ENCODE measurements around the gene KRT6C. TPM values are rescaled to one million over a fixed set of nuclear protein-coding genes. Genes with fewer than 3 reads are reported as not detected.
A peak's percentile ranks its signal among the peaks of the same experiment; 100 is the strongest.
"Not testable (repeated sequence)": the region's sequence is repeated elsewhere in the genome, so short reads cannot be mapped to it uniquely, and the experiment has no call there.

KRT6C gene
- polyA plus RNA-seq, 1 donor, result not detected

DNA sequence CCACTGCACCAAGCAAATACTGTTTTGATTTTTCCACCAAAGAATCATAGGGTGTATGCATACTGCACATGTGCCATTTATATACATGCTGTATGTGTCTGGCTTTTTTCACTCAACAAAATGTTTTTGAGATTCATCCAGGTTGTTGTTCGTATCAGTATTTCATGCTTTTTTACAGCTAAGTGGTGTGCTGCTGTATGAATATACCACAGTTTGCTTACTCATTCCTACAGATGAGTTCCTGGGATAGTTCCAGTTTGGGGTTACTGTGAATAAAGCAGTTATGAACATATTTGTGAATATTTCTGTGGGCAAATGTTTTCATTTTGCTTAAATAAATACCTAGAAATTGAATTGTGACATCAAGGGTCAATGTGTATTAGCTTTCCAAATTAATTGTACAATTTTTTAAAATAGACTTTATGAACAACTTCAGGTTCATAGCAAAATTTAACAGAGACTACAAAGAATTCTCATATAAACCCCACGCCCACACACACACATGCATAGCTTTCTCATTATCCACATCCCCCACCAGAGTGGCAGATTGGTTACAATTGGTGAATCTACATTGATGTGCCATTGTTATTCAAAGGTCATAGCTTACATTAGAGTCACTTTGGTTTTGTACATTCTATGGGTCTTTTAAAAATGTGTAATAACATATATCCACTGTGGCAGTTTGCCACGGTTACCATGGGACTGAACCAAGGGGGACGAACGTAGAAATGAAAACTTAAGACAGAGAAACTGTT, 26.4 kb upstream of the KRT6C start:
- no peak for DNase-seq

DNA sequence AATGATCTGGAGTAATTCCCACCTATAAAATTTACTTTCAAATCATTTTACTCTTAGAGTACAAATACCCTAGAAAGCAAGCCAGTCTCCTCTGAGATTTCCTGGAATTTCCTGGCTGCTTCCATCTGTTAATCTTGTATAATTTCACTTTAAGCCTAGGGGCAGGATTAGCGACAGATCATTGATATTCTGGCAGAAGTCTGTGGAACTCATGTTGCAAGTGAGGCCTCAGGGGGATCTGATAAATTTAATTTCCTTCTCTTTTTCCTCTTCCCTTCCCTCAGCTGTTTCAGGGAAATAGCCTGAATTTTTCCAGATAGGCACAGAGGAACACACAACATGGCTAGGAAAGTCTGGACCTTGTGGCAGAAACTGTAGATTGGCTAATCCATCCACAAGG, 25.3 kb upstream of the KRT6C start:
- no peak for DNase-seq

DNA sequence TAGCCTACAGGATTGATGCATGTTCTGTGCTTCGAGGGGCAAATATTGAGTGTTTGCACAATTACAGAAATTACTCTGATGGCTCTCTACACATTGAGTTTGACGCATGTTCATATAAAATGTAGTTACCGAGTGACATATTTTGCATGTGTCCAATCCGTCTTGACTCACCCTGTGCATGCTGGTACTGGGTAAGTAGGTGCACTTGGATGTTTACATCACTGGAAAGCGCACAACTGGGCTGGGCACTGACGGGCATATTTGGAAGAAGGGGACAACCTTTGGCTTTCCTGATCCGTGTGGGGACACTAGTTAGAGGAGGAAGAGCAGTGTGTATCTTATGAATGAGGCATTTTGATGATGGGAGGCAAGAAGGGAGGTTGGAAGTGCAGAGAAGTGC, 24.4 kb upstream of the KRT6C start:
- no peak for DNase-seq

DNA sequence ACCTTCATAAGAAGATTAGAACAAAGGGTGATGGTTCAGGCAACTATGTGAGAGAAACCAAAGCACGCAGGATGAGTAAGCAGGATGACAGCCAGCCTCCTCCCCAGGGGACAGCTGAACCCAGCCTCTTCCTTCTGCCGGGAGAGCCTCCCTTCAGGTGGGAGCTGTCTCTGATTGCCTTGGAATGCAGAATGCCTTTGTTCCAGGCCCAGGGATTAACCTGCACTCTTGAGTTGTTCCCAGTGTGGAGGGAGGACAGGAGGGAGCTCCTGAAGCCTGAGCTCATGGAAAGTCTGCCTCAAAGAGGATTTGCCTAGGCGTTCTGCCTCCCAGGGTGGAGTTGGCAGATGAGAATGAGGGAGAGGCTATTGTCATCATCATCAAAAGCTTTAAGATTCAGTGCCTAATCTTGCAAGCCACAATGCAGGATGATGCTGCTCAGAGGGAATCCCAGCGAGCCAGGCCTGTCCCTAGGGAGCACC, 23.0 kb upstream of the KRT6C start:
- DNase-seq, result no peak

DNA sequence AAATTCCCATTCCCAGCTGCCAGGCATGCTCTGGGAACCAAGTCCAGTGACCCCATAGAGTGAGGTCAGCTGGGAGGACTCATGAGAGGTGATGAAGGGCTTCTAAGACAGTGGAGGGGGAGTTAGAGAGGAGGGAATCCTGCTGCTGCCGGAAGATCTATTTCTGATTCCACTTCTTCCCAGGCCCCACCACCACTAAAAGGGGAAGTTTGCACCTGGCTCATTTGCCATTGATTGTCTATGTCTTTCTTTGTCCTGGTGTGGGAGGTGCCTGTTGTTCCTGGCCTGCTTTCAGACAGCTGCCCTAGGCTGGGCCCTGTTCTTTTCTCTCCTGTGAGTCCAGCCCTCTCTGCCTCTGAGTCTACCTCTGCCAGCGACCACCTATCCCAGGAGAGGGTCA, 22.4 kb upstream of the KRT6C start:
- DNase-seq, result no peak

DNA sequence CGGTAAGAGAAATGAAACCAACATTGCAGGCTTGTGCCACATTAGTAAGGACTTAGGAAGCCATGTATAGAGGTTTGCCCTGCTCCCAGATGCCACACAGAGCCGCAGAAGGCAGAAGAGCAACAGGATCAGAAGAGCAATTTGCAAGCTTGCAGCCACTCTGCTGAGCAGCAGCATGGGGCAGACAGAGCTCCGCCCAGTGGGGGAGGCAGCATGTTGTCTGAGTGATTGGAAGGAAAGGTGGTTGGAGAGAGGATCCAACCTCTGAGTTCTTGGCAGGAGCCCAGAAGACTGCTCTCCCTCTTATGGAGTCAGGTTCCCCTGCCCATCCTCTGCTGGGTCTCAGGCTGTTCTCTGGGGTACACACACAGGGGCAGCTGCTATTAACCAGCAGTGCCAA, 21.8 kb upstream of the KRT6C start:
- peak; percentile 29 for DNase-seq

DNA sequence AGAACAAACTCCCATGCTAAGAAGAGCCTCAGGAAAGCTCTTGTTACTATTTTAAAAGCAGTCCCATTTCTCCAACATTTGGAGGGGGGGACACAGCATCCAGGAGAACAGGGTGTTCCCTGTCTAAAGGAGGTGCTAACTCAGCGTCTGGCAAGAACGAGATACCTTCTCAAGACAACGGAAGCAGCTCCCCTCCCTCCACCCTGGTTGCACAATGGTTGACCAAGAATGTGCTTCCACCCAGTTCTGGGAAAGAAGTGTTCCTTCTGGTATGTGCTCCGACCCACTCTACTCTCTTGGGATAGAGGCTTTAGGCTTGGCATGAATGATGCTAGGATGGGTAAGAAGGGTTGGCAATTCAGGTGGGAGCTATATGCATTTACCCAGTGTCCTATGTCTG, 20.9 kb upstream of the KRT6C start:
- DNase-seq, result no peak

DNA sequence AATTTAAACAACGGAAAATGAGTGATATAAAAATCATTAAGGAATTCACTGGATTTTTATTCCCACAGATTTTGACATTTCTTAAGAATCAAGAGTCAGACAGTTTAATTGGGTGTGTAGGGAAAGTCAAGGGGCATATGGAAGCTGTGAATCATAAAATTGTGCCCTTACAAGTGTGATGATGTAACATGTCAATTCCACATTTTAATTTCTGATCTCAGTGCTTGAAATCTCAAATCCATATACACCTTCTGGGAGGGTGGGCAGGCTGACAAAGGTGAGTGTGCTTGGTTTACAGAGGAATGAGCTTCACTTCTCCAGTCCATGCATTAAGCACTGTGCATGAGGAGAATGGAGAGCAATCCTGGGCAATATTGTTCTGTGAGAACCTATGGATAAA, 20.5 kb upstream of the KRT6C start:
- DNase-seq, result no peak

DNA sequence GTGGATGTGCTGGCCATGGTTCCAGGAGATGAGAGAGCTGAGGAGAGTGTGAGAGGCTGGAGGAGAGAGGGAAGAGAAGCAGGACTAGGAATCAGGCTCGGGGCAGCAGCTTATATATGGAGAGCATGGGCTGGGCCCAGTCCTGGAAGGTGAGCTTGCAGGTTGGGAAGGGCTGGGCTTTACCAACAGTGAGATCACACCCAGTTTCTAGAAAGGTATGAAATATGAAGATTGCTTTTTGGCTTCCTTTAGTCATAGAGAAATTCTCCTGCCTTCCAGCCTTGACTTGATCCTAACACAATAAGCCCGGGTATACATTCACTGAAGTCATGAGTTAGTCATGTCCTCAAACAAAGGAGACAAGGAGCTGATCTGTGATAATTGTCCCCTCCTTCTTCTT, 19.6 kb upstream of the KRT6C start, which contains the start of gene KRT6A:
Gene KRT6A, minus strand, starts transcription at position 86 of the 400 bp plus-strand sequence. Its CDS starts 69 bp downstream, at position 17.
- DNase-seq, result no peak

DNA sequence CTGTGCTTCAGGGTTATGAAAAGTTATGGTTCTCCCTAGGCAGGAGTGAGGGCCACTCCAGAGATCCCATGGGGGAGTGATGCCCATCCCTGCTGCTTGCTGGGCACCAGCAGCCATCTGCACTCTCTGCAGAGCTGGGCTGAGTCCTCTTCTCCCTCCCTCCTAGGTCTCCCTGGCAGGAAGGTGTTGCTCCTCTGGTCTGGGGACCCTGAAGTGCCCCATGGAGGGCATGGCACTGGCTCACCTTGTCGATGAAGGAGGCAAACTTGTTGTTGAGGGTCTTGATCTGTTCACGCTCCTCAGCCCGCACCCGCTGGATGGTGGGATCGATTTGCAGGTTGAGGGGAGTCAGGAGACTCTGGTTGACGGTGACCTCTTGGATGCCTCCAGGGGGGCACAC, 18.8 kb upstream of the KRT6C start:
- not testable (repeated sequence) for DNase-seq

DNA sequence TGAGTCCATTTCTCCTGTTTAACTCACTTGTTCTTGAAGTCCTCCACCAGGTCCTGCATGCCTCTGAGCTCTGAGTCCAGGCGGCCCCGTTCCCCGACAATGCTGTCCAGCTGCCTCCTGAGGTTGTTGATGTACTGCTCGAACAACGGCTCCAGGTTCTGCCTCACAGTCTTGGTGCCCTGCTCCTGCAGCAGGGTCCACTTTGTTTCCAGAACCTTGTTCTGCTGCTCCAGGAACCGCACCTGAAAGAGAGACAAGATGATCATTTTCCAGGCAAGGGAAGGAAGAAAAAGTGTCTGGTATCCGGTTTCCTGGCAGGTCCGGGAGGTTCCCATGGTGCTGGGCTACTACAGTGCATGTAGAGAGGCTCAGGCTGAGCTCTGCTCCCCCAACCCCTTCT, 17.9 kb upstream of the KRT6C start:
- DNase-seq, result not testable (repeated sequence)

DNA sequence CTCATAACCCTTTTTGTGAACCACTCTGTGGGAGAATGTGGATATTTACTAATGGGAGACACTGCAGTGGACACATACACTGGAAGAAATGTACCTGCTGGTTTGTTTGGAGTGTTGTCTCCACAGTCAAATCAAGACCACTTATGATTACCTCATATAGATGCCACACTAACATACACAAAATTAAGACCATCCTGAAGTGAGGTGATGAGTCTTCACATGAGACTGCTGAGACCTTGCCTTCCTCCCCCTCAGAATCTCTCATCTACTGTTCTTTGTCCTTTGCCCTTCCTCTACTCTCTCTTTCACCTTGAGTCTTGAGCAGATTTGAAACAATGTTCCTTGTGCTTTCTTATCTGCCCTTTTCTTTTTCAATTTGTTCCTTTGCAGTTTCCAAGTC, 15.1 kb upstream of the KRT6C start:
- no peak for DNase-seq

DNA sequence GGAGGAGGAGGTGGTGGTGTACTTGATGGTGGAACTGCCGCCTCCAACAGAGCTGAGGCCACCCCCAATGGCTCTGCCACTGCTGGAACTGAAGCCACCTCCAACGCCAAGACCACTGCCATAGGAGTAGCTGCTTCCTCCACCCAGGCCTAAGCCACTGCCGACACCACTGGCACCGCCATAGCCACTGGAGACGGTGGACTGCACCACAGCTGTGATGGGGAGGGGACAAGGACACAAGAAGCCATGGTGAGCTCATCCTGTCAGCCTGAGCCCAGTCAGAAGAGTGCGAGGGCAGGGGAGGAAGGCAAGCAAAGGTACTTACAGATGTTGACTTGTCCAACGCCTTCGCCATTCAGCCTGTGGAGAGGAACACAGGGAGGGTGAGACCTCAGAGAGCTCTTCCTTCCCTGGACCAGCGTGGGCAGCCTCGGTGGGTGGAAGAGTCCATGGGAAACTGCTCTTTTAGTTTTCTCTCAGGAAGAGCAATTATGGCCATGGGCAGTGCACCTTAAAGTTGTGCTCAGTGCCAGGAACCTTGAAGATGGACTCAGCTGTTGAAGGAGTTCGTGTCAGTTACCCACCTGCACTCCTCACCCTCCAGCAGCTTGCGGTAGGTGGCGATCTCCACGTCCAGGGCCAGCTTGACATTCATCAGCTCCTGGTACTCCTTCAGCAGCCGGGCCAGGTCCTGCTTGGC, 14.3 kb upstream of the KRT6C start:
- DNase-seq, result not testable (repeated sequence)

DNA sequence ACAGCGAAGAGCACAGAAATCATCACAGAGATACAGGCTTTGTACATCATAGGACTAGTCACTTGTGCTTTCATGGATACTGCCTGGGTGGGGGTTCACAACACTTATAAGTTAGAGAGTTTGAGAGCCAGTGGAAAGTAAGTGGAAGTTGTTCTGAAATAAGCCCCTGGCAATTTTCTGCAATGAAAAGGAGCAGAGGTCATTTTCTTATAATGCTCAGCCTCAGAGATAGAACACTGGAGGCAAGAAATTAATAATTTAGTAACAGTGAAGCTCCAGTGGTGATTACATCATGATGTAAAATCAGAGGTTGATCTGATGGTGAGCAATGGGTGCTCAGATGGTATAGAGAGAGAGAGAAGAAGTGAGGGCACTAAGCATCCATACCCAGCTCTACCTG, 13.6 kb upstream of the KRT6C start:
- DNase-seq, result no peak

DNA sequence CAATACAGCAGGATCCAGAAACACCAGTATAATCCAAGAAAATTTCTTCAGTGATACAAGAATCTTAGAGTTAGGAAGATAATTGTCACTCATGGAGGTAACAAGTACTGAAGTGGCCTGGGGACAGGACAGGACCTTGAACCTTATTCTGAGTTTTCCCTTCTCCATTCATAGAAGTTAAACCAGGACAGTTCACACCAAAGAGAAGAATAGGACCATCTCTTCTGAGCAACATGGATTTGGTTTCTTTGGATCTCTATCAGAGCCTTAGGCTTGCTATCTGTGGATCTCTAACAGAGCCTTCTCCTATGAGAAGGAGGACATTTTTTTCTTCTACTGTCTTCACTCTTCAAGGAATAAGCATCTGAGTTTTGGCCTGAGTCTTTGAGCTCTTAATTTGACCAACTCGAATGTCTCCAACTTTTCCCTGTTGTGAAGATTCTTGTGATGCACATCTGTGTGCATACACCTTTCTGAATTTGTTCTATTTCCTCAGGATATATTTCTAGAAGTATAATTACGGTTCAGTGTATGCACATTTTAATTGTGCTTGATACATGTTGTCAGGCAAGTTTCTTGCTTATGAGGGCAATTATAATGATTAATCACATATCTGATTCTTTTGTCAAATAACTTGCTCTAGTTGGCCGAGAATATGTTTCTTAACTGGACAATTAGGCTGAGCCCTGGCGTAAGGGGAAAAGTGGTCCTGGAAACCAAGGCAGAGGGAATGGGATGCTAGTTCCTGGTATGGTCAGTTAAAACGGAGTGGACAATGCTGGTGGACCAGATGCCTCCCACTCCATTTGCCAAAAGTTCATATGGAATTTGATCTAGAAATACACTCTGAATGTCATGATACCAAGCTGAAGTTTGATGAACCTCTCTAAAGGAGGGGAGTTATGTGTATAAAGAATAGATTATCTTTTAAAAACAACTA, 12.8 kb upstream of the KRT6C start:
- no peak for DNase-seq

DNA sequence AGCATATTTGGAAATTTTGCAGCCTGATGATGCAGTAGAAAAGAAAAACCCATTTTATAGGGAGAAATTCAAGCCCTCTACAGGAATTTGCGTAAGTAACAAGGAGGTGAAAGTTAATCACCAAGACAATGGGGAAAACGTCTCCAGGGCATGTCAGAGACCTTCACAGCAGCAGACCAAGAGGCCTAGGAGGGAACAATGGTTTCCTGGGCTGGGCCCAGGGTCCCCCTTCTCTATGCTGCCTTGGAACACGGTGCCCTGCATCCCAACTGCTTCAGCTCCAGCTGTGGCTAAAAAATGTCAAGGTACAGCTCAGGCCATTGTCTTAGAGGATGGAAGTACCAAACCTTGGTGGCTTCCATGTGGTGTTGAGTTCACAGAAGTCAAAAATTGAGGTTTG, 6.5 kb upstream of the KRT6C start:
- DNase-seq, result no peak

DNA sequence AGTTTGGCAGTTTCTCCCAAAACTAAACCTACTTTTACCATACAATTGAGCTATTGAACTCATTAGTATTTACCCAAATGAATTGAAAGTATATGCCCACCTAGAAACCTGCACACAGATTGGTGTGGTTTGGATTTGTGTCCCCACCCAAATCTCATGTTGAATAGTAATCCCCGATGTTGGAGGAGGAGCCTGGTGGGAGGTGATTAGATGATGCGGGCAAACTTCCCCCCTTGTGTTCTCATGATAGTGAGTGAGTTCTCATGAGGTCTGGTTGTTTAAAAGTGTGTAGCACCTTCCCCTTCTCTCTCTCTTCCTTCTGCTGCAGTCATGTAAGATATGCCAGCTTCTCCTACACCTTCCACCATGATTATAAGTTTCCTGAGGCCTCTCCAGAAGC, 4.0 kb upstream of the KRT6C start:
- DNase-seq, result no peak

DNA sequence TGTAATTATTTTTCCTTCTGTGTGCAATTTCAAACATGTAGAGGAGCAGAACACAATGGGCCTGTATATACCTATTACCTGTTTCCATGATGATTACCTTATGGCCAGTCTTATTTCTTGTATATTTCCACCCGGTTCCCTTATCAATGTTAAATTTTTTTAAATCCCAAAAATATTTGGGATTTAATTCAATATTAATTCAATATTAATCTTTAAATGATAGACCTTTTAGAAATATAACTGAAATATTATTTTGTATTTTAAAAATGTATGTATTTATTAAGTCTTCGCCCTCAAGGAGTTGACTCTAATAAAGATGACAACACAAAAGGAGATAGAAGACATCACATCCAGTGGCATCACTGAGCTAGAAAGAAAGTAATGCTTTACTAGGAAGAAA, 607 bp upstream of the KRT6C start:
- DNase-seq, result no peak

DNA sequence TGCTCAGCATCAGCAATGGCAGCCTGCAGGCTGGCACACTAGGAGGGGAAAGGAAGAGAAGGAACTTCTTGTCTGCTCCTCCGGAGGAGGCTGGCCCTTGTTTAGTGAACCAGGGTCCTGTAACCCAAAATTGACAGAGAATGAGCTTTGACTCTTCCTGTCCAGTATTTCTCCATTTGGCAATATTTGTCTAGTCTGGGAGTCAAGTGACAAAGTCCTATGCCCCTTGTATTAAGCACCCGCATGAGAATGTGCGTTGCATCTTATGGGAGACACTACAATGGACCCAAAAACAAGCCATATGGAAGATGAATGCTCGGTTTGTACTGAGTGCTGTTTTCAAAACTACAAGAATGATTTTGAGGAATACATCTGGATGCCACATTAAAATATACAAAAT, 3.8 kb downstream of the KRT6C start:
- DNase-seq, result no peak

DNA sequence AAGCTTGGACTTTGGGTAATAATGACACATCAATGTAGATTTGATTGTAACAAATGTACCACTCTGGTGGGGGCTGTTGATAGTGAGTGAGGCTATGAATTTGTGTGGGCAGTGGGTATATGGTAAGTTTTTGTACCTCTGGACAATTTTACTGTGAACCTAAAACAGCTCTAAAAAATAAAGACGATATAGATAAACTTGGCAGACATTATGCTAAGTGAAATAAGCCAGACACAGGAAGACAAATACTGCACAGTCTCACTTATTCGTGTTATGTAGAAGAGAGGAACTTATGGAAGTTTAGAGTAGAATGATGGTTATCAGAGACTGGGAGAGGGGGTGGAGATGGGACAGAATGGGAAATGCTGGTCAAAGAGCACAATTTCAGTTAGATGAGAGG, 8.7 kb downstream of the KRT6C start:
- DNase-seq, result no peak

DNA sequence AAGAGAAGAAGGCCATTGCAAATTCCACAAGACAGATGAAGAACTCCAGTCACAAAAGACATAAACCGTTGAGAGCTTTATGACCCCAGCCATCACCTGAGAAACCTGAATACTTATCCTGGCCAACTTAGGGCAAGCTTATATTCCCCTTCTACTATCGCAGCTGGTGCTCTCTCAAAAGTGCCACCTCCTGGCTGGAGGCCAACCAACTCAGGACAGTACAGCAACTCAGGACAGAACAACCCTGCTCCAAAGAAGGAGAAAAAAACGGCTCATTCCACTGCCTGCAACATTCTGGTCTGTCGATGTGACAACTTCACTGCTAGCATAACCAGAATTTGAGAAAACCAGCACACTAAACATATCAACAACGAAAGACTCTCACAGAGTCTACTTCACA, 11.9 kb downstream of the KRT6C start:
- DNase-seq, result no peak

DNA sequence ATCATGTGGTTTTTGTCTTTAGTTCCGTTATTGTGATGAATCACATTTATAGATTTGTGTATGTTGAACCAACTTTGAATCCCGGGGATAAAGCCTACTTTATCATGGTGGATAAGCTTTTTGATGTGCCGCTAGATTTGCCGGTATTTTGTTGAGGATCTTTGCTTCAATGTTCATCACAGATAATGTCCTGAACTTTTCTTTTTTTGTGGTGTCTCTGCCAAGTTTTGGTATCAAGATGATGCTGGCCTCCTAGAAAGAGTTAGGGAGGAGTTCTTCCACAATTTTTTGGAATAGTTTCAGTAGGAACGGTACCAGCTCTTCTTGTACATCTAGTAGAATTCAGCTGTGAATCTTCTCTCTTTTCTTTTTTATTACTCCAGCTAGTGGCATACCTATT, 14.7 kb downstream of the KRT6C start:
- DNase-seq, result no peak

DNA sequence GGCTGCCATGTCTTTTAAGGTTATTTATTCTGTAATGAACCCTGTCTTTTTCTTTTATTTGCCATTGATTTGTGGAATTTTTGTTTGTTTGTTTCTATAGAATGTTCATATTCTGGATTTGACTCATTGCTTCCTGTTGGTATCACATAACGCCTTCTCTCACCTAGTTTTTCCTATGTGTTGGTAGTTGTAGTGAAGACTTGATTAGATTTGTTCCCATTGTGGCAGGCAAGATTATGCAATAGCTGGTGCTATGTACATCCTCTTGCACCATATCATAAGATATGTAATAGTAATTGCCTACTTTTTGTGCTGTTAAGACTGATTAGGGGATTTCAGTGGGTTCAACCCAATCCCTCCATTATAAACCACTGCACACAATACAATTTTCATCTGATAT, 17.8 kb downstream of the KRT6C start:
- no peak for DNase-seq

Measured in left kidney (tissue), 2 donors.